GM18861 (cell line): Measurements from ENCODE around the gene CCL13.

Experiments
- ATAC-seq: cut with Tn5 transposase; IDR thresholded peaks from one replicate; pipeline ENCODE4 v1.9.1; 2021; ENCODE audit not compliant: unreplicated experiment

CCL13 gene

DNA sequence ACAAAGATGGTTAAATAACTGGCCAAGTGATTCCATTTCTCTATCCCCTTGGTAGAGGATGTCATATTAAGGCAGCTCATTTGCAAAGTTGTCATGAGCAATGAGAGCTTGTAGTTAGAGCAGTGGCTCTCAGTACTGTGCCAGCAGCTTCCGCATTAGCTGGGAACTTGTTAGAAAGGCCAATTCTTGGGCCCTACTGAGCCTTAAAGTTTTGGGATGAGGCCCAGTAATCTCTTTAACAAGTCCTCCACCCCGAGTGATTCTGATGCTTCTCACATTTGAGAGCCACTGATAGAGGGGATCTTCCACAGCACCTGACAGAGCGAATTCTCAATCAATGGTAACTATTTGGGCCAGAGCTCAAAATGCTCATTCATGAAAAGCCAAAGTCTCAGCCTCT lies 26.9 kb downstream of the CCL13 start:
- ATAC-seq = no peak

DNA sequence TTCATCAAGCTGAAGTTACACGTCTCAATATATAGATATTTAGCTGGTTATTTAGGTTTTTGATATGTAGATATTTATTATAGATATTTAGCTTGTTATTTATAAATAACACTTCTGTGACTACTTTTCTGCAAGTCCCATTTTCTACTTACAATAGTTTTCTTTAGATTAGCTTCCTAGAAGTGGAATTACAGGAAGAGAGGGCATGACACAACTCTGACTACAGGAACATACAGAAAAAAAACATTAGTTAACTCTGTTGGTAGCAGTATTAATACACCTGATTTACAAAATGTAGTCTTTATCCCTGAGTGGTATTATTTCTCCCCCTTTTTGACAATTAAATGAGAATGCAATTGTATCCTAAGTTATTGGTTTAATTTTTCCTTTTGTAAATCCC lies 28.0 kb downstream of the CCL13 start:
- no peak for ATAC-seq

DNA sequence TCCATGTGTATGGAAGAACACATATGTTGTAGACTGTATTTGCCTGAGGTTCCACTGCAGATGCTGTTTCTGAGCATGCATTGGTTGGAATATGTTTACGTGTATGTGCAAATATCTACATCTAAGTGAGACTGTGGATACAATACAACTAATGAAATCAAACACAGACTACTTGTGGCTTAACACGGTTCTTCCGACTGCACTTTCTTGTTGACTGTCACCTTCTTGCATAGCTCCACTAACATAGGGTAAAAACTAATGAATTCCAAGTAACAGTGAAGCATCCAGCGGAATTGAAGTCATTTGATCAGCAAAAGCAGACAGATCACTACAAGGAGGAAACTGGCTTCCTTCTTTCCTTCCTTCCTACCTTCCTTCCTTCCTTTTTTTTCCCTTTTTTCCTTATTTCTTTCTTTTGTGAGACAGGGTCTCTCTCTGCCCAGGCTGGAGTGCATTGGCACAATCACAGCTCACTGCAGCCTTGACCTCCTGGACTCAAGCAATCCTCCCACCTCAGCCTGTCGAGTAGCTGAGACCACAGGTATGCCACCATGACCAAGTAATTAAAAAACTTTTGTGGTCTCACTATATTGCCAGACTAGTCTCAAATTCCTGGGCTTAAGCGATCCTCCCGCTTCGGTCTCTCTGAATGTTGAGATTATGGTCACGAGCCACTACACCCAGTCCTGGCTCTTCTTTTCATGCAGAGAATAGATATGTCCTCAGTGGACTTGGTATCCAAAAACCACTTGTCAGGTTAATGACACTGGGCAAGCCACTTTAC lies 28.7 kb downstream of the CCL13 start:
- ATAC-seq = no peak

DNA sequence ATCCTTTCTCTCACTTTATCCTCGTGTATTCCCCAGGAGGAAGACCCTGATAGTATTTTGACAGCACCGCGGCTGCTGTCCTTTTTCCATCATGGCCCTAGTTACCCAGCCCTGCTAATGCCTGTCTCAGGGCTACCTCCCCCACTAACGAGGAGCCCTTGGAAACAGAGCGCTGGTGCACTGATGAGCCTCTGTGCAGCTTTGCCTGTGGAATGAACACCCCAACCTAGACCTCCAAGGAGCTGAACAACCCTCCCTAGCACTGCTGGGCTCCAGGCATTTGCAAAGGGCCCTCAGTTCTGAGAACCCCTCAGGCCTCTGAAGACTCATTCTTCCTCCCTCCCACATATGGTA lies 30.0 kb downstream of the CCL13 start:
- no peak for ATAC-seq

DNA sequence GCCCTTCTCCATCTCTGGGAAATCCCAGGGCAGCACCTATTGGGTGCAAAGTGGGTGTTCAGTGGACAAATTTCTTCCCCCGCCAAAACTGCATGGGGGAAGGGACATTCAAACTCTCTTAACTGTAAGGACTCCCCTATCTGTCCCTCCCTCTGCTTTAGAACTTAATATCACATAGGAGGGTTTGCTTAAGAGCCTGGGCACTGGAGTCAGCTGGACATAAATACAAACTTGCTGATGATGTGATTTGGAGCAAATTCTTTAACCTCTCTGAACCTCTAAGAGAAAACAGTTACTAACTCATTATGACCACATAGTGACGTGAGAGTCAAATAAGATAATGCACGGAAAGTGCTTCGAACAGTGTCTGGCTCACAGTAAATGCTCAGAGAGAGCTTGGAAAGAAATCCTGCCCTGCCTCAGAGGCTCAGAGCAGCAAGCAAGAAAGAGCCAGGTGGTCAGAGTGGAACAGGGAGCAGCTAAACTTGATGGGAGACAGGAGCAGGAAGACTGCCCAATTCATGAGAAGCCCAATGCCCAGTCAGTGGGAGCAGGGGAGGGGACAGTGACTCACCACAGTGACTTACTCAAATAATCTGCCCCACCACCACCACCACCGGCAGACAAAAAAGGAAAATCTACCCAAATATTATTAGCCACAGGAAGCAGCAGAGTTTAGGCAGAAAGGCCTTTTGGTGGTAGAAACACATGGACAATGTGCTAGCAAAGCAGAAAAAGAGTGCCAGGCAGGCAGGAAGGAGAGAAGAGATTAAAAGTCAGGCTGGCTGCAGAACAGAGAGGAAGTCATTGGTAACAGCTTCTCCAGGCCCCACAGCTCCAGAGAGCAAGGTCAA lies 30.6 kb downstream of the CCL13 start:
- no peak for ATAC-seq

DNA sequence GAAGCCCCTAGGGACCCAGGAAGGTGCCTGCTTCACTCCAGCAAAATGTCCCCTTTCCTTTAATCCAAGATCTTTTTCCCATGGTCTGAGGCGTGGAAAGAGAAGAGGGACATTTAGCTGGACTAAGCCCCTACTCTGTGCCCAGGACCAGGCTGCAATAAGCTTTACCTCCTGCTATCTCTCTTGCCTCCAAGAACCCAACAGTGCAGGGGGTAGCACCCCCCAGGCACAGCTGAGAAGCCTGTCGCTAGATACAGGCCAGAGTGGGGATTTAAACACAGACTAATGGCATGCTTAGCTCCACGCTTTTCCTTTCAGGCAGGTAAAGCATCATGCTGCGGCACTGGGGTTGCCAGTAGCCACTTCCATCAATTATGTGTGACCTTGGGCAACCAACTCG lies 31.3 kb downstream of the CCL13 start:
- ATAC-seq = no peak

DNA sequence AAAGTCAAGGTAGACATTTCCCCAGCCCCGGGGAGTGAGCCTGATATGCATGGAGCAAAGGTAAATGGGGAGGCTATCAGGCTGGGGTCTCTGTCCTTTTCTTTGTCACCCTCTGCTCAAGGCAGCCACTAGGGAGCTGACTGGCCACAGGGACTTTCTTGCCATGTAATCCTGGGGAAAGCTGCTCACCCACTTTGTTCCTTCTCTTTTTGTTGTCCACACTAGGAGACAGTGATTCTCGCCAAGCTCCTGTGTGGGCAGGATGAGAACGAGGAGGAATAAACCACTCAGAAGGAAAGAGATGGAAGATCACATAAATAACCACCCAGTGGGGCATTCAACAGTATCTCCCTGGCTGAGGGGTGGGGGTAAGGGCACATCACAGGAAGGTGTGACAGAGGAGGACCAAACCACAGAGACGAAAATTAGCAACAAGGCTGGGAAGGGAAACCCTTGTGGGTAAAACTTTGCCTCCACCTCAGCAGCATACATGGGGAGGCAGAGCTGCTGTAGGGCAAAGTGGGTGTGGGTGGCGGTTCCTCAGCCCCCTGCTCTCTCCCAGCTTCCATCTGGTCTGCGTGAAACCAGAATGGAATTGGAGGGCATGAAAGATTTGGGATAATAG lies 33.0 kb downstream of the CCL13 start:
- ATAC-seq = no peak

DNA sequence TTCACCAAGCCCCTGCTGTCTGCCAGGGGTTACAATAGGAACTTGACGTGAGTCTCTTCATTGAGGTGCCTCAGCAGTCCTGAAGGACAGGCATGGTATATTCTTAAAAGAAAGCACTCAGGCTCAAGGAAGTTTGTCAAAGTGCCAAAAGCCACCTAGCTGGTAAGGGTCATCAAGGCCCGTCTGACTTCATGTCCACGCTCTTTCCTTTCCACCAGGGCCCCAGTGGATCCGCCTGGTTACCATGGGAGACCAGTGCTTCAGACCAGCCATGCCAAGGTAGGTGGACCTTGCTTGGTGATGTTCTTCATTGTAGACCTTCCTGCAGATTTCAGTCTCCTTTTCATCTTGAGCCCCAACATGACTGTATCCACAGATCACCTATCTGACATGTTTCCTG lies 34.4 kb downstream of the CCL13 start:
- no peak for ATAC-seq

DNA sequence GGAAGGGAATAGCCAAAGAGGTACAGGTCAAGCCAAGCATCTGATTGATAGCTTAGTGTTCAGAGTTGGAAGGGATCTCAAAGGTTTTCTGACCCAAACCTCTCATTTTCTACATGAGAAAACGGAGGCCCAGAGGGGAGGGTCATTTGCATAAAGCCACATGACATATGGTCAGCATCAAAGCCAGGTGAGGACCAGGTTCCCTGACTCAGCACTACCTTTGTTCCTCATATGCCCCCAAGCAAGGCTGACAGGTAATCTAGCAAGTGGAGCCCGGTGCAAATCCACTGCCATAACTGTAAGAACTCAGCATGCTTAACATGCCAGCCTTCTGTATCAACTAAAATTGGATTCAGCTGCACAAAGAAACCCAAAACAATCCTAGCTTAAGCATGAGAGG lies 35.0 kb downstream of the CCL13 start:
- no peak for ATAC-seq

DNA sequence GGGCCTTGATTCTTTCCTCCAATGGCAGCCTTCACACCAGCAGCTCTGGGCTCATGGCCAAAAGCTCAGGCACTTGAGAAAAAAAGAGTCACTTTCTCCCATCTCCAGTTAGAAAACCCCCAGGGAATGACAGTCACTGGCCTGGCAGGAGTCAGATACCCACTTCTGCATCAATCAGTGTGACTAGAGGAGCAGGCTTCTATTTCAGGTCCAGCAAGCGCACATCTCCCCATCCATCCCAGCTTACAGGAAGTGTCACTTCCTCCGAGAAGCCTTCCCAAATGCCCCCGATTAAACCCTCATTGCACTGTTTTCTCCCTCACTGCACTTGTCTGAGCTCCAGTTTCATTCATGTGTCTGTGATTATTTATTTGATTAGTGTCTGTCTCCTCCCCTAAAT lies 37.1 kb downstream of the CCL13 start:
- ATAC-seq = no peak

DNA sequence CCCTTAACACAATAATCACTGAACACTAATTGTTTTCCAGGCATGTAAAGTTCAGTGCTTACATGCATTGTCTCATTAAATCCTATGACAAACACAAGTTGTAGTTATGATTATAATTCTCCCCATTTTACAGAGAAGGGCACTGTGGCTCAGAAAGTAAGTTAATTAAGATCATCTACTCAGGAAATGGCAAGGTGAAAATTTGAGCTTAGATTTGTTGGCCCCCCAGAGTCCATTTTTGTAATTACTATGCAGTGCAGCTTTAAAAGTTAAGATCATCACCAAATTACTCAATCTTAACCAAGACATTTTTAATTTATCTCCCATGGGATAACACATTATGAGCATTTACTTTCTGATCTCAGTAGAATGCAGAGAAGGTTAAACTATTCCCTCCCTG lies 41.0 kb downstream of the CCL13 start:
- no peak for ATAC-seq

DNA sequence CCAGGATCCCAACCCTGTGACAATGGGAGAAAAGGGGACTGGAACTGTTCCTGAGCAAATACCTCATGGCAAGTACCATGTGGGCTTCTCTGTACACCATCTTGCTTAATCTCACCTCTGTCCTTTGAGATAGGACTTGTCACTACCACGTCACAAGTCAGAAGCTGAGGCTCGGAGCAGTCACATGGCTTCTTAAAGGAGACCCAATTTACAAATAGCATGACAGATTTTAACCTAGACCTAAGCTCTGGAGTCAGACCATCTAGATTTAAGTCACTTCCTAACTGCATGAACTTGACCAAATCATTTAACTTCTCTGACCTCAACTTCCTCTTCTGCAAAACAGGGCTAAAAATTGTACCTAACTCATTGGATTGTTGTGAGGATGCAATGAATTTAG lies 42.7 kb downstream of the CCL13 start:
- no peak for ATAC-seq

DNA sequence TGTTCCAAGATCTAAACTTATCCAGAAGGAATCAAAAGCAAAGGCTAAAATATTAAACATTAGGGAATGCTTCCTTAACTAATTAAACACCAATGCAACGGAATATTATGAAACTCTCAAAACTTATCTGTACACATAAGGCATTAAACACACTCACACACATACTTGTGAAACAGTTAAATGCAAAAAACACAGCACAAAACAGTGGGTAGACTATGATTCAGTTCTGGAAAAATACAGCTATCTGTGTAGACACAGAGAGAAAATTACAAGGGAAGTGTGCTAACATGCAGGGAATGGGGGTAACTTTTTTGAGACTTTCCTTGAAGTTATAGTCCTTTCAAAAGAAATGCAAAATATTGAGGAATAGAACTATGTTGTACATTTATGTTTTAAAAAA lies 43.4 kb downstream of the CCL13 start:
- ATAC-seq = no peak

DNA sequence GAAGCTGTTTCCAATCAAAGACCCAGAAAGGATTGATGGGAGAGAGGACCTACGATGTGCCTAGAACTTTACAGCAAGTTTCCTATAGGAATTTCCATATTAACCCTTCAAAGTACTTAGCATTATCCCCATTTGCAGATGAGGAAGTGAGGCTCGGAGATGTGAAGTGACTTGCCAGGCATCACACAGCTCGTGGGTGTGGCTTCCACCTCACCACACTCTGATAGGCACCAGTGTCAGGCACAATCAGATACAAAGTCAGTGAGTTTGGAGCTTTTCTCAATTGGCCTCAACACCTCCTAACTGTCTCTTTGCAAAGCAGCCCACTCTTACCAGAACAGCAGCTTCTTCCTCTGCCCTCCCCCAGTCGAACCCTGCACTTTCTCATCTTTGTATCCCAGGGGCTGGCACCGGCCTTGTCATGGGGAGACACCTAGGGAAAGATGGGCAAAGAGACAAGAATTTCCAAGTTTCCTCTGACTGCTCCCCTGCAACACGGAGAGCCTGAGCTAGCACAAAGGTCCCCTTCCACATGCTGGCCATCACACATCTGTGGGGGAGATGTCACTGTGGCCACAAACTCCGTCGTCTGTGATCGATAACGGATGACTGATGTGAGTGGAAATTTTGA lies 44.1 kb downstream of the CCL13 start:
- no peak for ATAC-seq

DNA sequence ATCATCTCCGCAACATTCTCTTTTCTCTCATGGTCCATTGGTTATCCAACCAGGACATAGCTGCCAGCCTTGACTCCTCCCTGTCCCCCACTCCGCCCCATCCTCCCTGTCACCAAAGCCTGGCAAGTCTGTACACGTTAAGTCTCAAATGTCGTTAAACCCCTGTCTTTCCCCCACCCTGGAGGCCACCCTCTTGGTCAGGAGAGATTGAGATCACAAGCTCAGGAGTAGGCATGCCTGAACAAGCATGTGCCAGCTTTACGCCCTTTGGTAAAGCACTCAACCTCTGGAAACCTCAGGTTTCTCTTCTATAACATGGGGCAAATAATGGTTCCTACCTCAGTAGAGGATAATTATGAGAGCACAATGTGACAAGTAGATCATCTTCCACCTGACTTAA lies 44.9 kb downstream of the CCL13 start:
- no peak for ATAC-seq

DNA sequence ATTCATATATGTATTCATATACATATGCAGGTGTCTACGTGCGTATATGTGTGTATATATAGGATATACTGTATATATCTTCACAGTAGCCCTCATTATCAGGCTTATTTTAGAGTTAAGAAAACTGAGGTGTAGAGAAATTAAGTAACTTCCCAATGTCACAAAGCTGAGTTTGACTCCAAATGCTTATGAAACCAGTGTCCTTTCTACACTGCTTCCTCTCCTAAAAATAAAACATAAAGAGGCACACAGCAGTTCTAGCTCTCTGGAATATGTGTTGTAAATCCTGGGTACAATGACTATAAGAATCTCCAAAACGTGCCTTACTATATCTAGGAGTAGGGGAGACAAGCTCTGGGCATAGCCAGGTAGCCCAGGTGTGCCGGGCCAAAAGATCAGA lies 46.7 kb downstream of the CCL13 start:
- no peak for ATAC-seq

DNA sequence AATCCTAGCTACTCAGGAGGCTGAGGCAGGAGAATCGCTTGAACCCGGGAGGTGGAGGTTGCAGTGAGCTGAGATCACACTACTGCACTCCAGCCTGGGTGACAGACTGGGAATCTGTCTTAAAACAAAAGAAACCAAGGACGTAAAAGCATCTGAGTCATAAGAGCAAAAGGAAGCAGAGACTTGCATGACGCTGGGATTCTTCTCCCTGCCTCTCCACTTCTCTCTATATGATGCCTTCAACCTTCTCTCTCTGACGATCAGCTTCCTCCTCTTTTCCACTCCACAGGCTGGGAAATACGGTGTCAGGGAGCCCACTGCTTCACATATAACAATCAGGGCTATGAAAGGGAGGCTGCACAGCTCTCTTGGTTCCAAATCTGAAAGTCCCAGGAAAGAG lies 49.9 kb downstream of the CCL13 start:
- ATAC-seq = no peak
